ENCODE measurements around the gene SLC25A22. TPM values are rescaled to one million over a fixed set of nuclear protein-coding genes. Genes with fewer than 3 reads are reported as not detected.

SLC25A22 gene
- total RNA-seq, 2 experiments from 2014 or later: 45.9 to 49.1 TPM

DNA sequence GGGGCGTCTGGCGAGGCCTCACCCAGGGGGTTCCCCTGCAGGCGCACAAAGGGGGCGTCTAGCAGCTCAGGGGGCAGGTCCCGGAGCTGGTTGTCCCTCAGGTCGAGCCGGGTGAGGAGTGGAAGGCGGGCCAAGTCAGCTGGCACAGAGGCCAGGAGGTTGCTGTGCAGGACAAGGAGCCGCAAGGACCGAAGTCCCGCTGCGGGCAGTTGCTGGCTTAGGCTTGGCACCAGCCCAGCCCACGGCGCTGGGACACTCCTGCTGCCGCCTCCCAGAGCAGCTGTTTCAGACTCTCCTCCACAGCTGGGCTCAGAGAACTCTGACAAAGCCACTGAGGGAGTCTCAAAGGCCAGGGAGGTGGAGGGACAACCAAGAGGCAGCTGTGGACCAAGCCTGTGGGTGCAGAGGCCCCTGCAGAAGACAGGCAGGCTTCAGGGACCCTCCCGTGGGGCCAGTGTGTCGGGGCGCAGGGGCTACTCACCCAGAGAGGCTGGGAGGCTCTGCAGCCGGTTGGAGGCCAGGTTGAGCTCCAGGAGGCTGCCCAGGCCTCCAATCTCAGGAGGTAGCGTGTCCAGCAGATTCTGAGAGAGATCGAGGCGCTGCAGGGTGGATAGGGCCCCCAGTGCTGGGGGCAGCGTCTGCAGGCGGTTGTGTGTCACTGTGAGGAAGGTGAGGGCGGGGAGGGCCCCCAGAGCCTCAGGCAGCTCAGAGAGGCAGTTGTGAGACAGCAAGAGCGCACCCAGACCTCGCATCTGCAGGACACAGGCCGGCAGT lies 4.8 kb upstream of the SLC25A22 start:
- no peaks in the 10 kb centered on the region for H3K27me3 Mint-ChIP-seq
- peaks cover 16% of the 10 kb centered on the region for H3K4me1 Mint-ChIP-seq
- H3K36me3 Mint-ChIP-seq (ENCODE audit: low read depth): peaks cover 11% of the 10 kb centered on the region
- CTCF ChIA-PET: interaction anchor here (1.3 kb wide), 1 partner anchor 11 kb away, joined by 4 read pairs; no protein-coding TSS in a partner anchor
- H3K4me3 Mint-ChIP-seq: peak overlapping the region; percentile 81
- POLR2A ChIA-PET: no interaction called here
- no peak overlapping the region for H3K27ac Mint-ChIP-seq
- DNase-seq: no peak
- no peaks in the 10 kb centered on the region for H3K9me3 Mint-ChIP-seq

DNA sequence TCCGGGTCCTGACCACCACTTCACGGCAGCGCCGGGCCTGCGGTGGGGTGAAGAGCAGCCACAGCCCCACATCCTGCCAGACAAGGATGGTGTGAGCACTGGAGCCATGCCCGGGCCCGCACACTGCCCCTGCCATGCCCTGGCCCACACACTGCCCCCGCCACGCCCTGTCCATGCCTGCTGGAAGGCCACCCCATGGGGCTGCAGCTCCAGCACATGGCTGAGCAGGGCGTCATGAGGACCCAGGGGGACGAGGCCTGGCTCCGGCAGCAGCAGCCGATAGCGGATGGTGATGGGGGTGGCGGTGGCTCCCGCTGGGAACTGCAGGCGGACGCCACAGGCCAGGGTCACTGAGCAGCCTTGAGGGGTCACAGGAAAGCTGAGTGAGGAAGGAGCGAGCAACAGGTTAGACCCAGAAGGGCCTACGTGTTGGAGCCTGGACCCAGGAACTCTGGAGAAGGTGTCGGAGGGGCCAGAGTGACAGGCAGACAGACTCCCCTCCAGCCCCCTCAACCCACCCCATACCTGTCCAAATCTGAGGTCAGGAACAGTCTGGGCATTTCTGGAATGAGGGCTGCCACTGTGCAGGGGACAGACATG lies 4.0 kb upstream of the SLC25A22 start:
- CTCF ChIA-PET: no interaction called here
- peak overlapping the region; percentile 36 for H3K4me3 Mint-ChIP-seq
- DNase-seq: no peak
- no peak overlapping the region for H3K27ac Mint-ChIP-seq
- H3K9me3 Mint-ChIP-seq: no peaks in the 10 kb centered on the region
- H3K27me3 Mint-ChIP-seq: no peaks in the 10 kb centered on the region
- POLR2A ChIA-PET: no interaction called here
- peaks cover 9% of the 10 kb centered on the region for H3K36me3 Mint-ChIP-seq (ENCODE audit: low read depth)
- H3K4me1 Mint-ChIP-seq: peaks cover 17% of the 10 kb centered on the region

DNA sequence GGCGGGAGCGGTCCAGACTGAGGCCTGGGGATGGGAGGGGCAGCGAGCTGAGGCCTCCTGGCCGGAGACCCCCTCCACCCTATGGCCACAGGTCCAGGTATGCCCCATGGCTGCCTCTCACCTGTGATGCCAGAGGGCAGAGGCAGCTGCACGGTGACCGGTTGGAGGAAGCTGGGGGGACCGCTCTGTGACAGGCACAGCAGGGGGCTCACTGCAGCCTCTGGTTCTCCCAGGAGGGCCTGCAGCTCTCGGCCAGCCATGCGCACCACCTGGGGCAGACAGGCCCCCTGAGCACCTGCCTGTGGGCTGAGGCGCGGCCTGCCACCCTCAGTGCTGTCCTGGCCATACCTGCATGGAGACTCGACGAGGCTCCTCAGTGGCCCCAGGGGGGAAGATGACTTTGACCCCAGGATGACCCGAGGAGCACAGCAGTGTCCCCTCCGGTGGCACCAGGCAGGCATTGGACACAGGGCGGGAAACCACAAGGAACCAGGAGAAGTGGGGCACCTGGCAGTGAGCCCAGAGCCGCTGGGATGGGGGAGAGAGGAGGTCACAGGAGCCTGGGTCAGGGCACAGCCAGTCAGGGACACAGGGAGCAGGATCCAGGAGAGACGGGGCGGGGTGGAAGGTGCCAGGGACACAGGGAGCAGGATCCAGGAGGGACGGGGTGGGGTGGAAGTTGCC lies 3.2 kb upstream of the SLC25A22 start:
- Mint-ChIP-seq H3K4me3 (no peak overlapping the region), H3K36me3 (ENCODE audit: low read depth) (peaks cover 9% of the 10 kb centered on the region), H3K9me3 (no peaks in the 10 kb centered on the region), H3K27me3 (no peaks in the 10 kb centered on the region), H3K27ac (no peak overlapping the region), H3K4me1 (peaks cover 21% of the 10 kb centered on the region)
- ChIA-PET CTCF (interaction anchor here (1.6 kb wide), 1 partner anchor 8 kb away, joined by 4 read pairs; no protein-coding TSS in a partner anchor), POLR2A (no interaction called here)
- DNase-seq: no peak

DNA sequence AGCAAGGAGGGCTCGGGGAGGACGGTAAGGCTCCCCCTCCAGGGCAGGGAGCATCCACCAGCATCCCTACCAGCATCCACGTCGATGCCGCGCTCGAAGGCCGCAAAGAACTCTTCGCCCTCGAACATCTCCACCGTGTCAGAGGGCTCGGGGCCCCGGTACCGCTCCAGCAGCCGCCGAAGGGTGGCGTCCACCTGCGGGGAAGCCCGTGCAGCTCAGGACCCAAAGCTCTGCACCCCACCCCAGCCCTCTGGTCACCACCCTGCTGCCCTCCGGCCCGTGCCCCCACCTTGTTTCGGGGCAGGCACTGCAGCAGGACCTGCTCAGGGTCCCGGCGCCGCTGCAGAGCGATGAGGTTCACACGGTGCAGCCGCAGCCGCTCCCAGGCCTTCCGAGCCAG lies 2.4 kb upstream of the SLC25A22 start:
- Mint-ChIP-seq H3K4me3 (no peak overlapping the region), H3K27me3 (no peaks in the 10 kb centered on the region), H3K27ac (no peak overlapping the region), H3K36me3 (ENCODE audit: low read depth) (peaks cover 9% of the 10 kb centered on the region), H3K9me3 (no peaks in the 10 kb centered on the region), H3K4me1 (peaks cover 20% of the 10 kb centered on the region)
- ChIA-PET POLR2A (no interaction called here), CTCF (interaction anchor here (1.6 kb wide), 1 partner anchor 8 kb away, joined by 4 read pairs; no protein-coding TSS in a partner anchor)
- DNase-seq: no peak

DNA sequence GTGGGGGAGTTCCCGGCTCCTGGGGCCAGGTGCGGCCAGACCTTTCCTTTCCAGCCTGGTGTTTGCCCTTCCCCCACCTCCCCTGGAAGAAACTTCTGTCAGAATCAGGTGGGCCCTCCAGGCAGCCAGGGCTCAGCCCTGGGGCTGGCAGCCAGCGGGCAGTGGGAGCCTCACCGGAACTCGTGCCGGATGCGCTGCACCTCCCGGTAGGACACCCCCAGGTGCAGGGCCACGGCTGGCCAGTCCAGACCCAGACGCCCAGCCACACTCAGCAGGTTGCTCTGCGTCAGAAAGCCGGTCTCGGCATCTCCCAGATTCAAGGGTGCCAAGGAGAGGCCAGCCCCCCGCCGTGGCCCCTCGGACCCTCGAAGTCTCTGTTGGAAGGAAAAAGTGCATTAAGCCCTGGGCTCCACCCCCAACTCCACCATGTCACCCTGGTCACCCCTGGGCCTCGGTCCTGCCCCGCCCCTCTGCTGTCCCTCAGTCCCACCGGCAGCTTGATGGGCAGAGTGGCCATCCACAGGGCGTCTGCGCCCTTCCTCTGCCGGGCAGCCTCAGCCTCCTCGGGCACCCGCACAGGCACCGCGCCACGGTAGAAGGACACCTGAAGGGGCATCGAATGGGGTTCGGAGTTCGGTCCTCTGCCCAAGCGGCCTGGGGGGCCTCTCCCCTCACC lies 1.7 kb upstream of the SLC25A22 start:
- no peak for DNase-seq
- Mint-ChIP-seq H3K4me1 (peaks cover 23% of the 10 kb centered on the region), H3K4me3 (no peak overlapping the region), H3K36me3 (ENCODE audit: low read depth) (peaks cover 9% of the 10 kb centered on the region), H3K27ac (no peak overlapping the region), H3K27me3 (no peaks in the 10 kb centered on the region), H3K9me3 (no peaks in the 10 kb centered on the region)
- POLR2A ChIA-PET: no interaction called here
- CTCF ChIA-PET: interaction anchor here (1.6 kb wide), 1 partner anchor 9 kb away, joined by 4 read pairs; no protein-coding TSS in a partner anchor

DNA sequence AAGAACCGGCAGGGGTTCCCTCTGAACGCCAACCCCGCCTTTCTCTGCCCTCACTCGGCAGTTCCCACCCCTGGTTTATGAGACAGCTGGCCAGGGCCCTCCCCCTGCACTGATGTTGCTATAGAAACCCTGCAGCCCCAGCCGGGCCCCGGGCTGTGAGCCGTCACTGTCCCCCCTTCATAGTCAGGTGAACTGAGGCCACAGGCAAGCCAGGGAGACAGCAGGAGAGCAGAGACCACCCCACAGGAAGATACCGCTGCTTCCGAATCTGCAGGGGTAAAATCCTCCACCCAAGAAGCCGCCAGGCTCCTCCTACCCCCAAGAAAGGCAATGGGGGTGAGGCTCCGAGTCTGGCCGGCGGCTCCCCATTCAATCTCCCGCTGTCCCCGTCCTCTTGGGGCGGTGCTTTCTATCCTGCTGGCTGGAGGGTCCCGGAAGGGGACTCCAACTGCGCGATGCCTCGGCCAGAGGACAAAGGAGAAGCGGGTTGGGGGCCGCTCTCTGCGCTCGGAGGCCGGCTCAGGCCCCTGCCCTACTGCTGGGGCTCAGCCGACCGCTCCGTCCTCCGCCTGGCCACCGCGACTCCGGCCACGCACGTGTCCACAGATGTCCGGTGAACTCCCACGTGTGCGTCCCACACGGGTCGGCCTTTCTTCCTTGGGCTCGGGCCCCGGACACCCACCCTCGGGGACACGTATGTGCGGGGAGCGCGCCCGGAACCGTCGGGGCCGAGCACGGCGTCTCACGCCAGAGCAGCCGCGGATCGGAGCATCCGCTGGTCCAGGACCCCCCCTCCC lies 587 bp downstream of the SLC25A22 start:
- CTCF ChIA-PET: interaction anchor here (0.6 to 1.7 kb wide), 6 partner anchors 11 to 56 kb away, joined by 3 to 7 read pairs (median 4); partner anchors contain the start of genes CRACR2B and PNPLA2
- Mint-ChIP-seq H3K36me3 (ENCODE audit: low read depth) (peaks cover 4% of the 10 kb centered on the region), H3K4me1 (peaks cover 23% of the 10 kb centered on the region)

DNA sequence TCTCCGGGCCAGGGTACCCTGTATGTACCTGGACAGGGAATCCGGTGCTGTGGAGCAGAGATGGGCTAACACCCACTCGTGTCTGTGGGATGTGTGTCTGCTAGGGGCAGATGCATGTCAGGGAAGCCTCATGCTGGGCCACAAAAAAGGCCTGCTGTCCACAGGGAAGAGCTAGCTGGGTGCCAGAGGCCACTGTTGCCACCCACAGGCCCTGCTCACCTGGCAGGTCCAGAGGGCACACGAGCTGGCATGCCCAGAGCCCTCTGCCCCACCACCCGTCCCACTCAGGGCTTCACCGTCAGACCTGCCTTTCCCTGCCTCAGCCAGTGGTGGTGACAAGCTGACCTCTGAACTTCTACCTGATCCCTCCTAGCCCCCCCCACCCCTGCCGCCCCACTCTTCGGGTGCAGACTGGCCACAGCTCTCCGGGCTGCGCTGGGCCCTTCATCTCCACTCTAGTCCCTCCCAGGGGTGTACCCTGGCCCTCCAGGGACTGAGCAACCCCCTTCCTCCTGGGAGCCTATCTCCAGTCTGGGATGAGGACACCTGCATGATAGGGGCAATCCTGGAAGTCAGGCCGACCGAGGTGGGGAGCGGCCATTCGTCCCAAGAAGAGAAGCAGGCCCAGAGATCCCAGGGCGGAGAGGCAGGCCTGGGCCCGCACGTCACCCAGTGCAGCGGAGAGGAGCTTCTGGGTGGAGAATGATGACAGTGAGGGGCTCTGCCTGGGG lies 1.4 kb downstream of the SLC25A22 start:
- ChIA-PET CTCF (interaction anchor here (0.6 to 1.7 kb wide), 7 partner anchors 9 to 55 kb away, joined by 3 to 7 read pairs (median 3); partner anchors contain the start of genes CRACR2B and PNPLA2), POLR2A (interaction anchor here (0.6 kb wide), 3 partner anchors 21 to 184 kb away, joined by 3 to 4 read pairs (median 4); no protein-coding TSS in a partner anchor)
- H3K4me3 Mint-ChIP-seq: peak overlapping the region; percentile 84
- peak overlapping the region; percentile 80 for H3K27ac Mint-ChIP-seq
- no peaks in the 10 kb centered on the region for H3K27me3 Mint-ChIP-seq
- H3K9me3 Mint-ChIP-seq: no peaks in the 10 kb centered on the region
- no peak for DNase-seq
- H3K4me1 Mint-ChIP-seq: peaks cover 23% of the 10 kb centered on the region
- H3K36me3 Mint-ChIP-seq (ENCODE audit: low read depth): peaks cover 3% of the 10 kb centered on the region

More for the DNA sequence above, 587 bp downstream of the SLC25A22 start:
- H3K27me3 Mint-ChIP-seq: no peaks in the 10 kb centered on the region
- POLR2A ChIA-PET: interaction anchor here (0.6 kb wide), 2 partner anchors 56 to 184 kb away, joined by 3 to 4 read pairs; no protein-coding TSS in a partner anchor
- DNase-seq: peak; percentile 77
- no peaks in the 10 kb centered on the region for H3K9me3 Mint-ChIP-seq
- peak overlapping the region; percentile 80 for H3K27ac Mint-ChIP-seq
- peak overlapping the region; percentile 84 for H3K4me3 Mint-ChIP-seq

DNA sequence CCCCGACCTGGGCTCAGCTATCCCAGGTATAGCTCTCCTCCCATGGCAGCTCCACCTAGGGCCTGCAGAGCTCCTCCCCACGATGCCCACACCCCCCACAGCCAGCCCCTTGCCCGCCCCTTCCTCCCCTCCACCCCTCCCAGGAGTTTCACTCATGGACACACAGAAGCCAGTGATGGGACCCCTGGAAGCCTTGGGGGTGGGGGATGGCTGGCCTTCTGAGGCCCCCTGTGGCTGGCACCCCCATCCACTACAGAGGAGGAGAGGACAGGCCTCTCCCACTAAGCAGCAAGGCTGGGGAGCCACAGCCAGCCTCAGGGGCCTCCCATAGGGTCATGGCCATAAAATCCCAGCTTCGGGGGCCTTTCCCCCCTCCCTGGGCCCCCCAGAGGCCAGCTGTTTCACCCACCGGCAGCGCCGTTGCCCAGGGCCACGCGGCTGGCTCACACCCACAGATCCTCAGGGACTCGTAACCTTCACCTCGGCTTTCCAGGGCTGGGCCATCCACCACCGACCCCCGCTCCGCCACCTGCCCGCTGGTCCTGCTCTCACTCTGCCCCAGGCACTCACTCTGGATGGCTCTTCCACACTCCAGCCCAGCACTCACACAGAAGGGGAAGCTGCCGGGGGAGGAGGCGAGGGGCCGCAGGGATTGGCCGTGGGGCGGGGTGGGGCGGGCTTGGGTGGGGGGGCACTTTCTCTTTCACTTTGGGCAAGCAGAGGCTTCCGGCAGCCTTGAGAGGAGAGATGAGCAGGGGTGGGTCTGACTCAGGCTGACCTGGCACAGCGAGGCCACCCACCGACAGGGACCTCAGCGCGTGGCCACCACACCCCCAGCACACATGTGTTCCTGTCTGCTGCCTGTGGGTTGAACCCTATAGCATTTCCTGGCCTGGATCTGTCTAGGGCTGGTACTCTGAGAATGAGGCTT lies 2.2 kb downstream of the SLC25A22 start:
- ChIA-PET CTCF (interaction anchor here (0.6 to 1.7 kb wide), 4 partner anchors 10 to 111 kb away, joined by 3 to 7 read pairs (median 3); no protein-coding TSS in a partner anchor), POLR2A (interaction anchor here (0.6 kb wide), 2 partner anchors 22 to 479 kb away, joined by 3 to 4 read pairs; no protein-coding TSS in a partner anchor)
- peaks cover 23% of the 10 kb centered on the region for H3K4me1 Mint-ChIP-seq
- no peaks in the 10 kb centered on the region for H3K9me3 Mint-ChIP-seq
- peaks cover 4% of the 10 kb centered on the region for H3K36me3 Mint-ChIP-seq (ENCODE audit: low read depth)
- no peaks in the 10 kb centered on the region for H3K27me3 Mint-ChIP-seq
- H3K27ac Mint-ChIP-seq: peak overlapping the region; percentile 80
- DNase-seq: peak; percentile 85
- H3K4me3 Mint-ChIP-seq: peak overlapping the region; percentile 84

DNA sequence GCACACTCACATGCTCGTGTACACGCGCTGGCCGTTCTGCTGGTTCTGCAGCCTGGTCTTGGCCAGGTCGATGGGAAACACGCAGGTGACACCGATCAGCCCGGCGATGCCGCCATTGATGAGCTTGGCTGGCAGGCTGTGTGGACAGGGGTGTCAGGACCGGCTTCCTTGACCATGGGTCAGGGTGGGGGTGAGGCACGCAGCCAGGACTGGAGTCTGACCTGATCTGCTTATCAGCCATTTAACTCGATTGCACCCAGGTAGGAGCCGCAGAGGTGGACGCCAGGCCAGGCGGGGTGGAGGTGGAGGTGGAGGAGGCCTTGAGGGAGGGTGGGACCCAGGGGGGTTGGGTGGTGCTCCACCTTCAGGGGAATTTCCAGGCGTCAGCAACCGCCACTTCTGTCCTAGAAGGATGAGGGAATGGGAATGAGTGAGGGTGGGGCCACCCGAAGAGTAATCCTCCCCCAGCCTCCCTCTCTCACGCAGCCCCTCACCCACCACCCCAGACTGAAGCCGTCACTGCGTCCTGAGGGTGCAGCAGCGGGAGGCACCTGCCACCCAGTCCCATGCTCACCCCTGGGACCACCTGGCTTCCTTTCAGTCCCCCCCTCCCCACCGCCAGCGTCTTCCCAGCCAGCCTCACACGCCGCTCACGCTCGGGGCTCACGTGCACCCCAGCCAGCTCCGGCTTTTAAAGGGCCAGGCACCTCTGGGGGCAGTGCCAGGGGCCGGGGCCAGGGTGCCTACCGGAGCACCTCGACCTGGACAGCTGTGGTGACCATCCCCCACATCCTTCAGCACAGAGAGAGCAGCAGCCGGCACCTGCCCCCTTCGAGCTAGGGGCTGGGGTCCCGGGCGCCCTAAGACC lies 3.1 kb downstream of the SLC25A22 start:
- Mint-ChIP-seq H3K27me3 (no peaks in the 10 kb centered on the region), H3K36me3 (ENCODE audit: low read depth) (peaks cover 4% of the 10 kb centered on the region), H3K9me3 (no peaks in the 10 kb centered on the region), H3K4me1 (peaks cover 23% of the 10 kb centered on the region), H3K27ac (no peak overlapping the region), H3K4me3 (peak overlapping the region; percentile 84)
- ChIA-PET CTCF (interaction anchor here (0.6 to 1.4 kb wide), 3 partner anchors 11 to 112 kb away, joined by 3 read pairs; no protein-coding TSS in a partner anchor), POLR2A (no interaction called here)
- DNase-seq: no peak

Measured in activated CD4-positive, alpha-beta T cell treated with anti-CD3 and anti-CD28 coated beads, Interleukin-2, amount 10 ng/mL, durations not matched to agents 7 days and 5 days (primary cell).